Measurements from ENCODE around the gene IGSF9B.

Gene IGSF9B

DNA sequence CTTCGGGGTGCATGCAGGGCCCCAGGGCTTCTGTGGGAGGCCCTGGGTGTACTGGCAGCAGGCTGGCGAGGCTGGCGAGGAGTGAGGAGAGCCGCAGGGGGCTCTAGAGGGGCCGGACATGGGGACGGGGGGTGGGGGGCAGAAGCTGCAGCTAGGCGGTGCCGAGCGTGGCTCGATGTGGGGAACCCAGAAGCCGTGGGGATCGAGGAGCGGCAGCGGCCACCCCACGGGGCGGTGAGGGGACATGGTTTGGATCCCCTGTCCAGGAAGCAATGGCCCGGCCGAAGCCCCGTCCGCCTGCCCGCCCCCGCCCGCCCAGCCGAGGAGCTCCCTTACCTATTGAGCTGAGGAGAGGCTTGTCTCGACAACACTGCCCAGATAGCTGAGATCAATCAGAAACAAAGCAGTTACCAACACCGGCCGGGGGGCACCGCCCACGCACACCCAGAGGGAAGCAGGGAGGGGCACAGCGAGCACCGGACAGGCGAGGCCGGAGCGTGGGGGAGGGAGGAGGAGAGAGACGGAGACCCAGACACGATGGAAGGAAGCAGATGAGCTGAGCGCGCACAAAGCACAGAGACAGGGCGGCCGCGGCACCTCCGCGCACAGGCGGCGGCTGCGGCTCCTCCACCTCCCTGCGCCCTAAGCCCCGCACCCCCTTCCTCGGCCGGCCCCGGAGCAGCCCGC lies 38.7 kb downstream of the IGSF9B start:
- no peak overlapping the region for H3K4me3 ChIP-seq (ENCODE audit: control insufficient read depth, low read depth, low read length)
- TF ChIP-seq, protein P1, sequence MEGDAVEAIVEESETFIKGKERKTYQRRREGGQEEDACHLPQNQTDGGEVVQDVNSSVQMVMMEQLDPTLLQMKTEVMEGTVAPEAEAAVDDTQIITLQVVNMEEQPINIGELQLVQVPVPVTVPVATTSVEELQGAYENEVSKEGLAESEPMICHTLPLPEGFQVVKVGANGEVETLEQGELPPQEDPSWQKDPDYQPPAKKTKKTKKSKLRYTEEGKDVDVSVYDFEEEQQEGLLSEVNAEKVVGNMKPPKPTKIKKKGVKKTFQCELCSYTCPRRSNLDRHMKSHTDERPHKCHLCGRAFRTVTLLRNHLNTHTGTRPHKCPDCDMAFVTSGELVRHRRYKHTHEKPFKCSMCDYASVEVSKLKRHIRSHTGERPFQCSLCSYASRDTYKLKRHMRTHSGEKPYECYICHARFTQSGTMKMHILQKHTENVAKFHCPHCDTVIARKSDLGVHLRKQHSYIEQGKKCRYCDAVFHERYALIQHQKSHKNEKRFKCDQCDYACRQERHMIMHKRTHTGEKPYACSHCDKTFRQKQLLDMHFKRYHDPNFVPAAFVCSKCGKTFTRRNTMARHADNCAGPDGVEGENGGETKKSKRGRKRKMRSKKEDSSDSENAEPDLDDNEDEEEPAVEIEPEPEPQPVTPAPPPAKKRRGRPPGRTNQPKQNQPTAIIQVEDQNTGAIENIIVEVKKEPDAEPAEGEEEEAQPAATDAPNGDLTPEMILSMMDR (conservative IDR thresholded peaks at IDR 0.05; ENCODE audit: control insufficient read depth, insufficient read depth, low read depth, low read length), result no peak
- DNase-seq (ENCODE audit: low read depth), result no peak

DNA sequence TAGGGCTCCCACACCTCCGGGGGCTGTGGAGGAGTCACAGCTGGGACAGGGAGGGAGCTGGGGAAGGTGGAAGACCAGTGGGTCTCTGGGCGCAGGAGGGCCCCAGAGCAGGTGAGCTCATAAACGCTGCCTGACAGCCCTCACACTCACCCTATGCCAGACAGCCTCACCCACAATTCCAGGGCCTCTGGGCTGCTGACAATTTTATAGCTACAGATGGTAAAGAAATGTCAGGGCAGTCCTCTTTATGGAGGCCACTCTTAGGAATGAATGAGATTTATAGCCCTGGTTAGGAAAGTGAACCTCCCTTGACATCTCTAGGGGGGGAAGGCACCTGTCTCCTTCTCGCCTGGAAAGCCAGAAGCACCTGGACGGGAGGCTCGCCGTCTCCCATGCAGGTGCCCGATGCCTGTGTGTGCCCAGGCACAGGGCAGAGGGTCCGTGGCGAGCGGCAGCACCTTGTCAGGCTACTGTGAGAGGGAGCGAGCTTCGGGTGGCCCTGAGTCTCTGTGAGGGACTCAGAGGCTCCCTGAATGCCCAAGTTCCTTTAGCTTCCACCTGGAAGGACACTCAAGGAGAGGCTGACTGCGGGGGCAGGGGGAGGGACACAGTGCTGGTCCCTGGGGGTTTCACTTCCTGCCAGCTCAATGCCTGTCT lies 39.9 kb downstream of the IGSF9B start:
- H3K4me3 ChIP-seq (ENCODE audit: control insufficient read depth, low read depth, low read length), result no peak overlapping the region
- no peak for DNase-seq (ENCODE audit: low read depth)
- TF ChIP-seq, protein P1 (conservative IDR thresholded peaks at IDR 0.05; ENCODE audit: control insufficient read depth, insufficient read depth, low read depth, low read length), result no peak

DNA sequence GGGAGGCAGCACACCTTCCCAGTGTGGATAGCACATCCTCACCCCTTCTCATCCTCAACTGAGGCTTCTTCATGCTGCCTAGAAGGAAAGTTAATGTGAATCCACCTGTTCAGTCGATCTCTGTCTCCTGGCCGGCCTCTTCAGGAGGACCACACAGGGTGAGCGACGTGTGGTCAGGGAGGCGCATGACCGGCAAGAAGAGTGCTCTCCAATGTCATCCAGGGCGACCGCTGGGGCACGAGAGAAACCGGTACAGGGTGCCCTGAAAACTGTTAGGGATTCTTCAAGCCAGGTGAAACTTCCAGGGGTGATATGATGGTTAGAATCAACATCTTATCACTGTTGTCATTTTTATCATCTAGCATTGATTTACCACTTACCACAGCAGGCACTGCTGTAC lies 43.0 kb downstream of the IGSF9B start:
- no peak overlapping the region for H3K4me3 ChIP-seq (ENCODE audit: control insufficient read depth, low read depth, low read length)
- TF ChIP-seq, protein P1 (conservative IDR thresholded peaks at IDR 0.05; ENCODE audit: control insufficient read depth, insufficient read depth, low read depth, low read length), result no peak
- DNase-seq (ENCODE audit: low read depth), result no peak

DNA sequence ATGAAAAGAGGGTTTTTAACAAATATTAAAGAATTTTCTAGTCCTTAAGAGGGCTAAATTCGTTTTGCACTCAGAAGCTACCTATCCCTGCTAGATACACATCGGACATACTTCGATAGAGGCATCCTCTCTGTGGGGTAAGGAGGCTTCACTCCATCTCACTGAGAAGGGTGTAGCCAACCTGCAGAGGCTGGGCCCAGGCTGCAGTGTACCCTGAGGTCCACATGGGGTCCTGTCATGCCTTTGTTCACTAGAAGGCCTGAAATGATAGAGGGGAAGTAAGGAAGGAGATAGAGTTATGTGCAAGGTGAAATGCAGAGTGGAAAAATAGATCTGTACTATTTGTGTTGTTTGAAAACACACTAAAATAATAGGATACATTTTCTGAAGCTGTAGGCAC lies 45.6 kb downstream of the IGSF9B start:
- DNase-seq (ENCODE audit: low read depth), result no peak
- TF ChIP-seq, protein P1 (conservative IDR thresholded peaks at IDR 0.05; ENCODE audit: control insufficient read depth, insufficient read depth, low read depth, low read length), result no peak
- no peak overlapping the region for H3K4me3 ChIP-seq (ENCODE audit: control insufficient read depth, low read depth, low read length)

DNA sequence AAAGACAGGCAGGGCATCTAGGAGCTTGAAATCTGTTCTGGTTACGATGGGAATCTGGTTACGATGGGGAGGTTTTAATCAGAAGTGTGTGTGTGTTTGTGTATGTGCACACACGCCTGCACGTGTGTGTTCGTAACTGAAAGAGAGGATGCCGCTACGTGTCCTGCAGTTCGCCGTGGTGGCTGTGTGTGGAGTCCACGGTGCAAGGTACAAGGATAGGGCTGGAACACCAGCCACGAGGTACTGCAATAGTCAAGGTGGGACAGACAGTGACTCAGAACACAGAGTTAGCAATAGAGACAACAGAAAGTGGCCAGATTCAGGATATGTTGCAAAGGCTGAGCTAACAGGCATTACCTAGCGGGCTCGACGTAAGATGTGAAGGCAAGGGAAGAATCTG lies 46.7 kb downstream of the IGSF9B start:
- TF ChIP-seq, protein P1 (conservative IDR thresholded peaks at IDR 0.05; ENCODE audit: control insufficient read depth, insufficient read depth, low read depth, low read length), result no peak
- no peak for DNase-seq (ENCODE audit: low read depth)
- H3K4me3 ChIP-seq (ENCODE audit: control insufficient read depth, low read depth, low read length), result no peak overlapping the region

DNA sequence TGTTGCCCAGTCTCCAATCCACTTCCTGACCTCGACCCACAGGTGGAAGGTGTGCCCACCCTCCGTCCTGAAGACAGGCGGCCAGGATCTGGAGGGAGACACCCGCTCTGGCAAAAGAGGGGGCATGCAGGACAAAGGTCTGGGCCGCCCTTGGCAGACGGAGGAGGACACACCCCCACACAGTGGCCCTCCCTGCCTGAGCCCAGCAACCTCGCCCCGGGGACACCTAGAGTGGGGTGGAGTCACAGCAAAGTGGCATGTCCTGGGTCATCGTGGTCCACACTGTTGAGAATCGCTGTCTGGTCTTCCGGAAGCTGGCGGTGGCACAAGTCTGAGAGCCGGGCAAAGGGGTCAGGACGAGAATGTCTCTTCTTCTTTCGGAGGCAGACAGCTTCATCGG lies 47.9 kb downstream of the IGSF9B start:
- TF ChIP-seq, protein P1 (conservative IDR thresholded peaks at IDR 0.05; ENCODE audit: control insufficient read depth, insufficient read depth, low read depth, low read length), result no peak
- H3K4me3 ChIP-seq (ENCODE audit: control insufficient read depth, low read depth, low read length), result no peak overlapping the region
- no peak for DNase-seq (ENCODE audit: low read depth)

All from fibroblast of mammary gland (primary cell).